HG02970 (cell line): ENCODE data around the gene HNMT.

Experiments
- ATAC-seq: cut with Tn5 transposase; IDR thresholded peaks from one replicate; pipeline ENCODE4 v1.9.1; 2021; ENCODE audit warnings: mild to moderate bottlenecking, moderate library complexity, moderate number of reproducible peaks; ENCODE audit not compliant: unreplicated experiment, low FRiP score

Gene HNMT

DNA sequence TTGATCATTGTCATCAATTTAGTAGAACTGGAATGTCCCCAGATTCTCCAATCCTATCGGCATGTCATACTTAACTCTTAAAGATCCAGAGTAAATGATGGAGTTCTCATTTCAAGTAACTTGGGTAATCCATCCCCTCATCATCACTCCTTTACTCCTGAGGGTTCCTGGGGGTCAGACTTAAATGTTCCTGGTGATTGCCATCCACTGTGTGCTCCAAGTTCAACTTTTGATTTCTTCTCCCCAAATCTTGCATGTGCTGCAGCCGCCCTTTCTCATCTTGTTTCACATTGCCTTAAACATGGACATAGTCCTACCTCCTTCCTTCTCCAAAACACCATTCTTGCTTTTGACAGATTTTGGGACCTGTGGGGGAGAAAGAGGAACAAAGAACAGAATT lies 43.2 kb downstream of the HNMT start:
- ATAC-seq, result no peak

DNA sequence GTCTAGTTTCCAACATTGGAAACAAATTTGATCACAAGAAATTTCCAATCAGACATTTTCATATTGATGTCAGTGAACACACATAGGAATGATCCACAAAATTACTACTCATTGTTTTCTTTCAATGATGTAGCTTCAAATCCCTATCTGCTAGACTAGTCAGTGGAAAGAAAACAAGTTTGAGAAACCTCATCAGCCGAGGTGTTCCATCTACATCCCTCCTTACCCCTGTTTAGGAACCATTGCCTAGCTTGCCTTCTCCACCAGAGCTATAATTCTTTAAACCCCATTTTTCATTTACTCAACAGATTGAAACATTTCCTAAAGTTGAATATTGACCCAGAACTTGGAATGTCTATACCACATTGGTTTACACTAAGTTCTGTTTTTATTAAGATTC lies 45.3 kb downstream of the HNMT start:
- ATAC-seq, result no peak

DNA sequence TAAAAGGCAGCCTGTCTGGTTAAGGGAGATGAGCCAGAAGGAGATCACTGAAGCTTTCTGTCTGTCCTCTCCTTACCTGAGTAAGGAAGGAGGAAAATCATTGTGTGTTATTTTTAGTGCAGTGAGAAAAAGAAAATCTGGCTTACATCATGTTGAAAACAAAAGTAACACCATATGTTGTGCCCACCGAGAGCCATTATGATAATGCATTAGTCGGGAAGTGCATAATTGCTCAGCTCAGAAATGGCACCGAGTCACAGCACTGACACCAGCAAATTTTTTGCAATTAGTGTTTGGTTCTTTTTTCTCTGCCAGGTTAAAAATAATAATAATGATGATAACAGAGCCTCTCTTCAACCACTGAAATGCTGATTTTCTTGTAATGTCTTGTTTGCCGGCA lies 46.6 kb downstream of the HNMT start:
- ATAC-seq, result no peak

DNA sequence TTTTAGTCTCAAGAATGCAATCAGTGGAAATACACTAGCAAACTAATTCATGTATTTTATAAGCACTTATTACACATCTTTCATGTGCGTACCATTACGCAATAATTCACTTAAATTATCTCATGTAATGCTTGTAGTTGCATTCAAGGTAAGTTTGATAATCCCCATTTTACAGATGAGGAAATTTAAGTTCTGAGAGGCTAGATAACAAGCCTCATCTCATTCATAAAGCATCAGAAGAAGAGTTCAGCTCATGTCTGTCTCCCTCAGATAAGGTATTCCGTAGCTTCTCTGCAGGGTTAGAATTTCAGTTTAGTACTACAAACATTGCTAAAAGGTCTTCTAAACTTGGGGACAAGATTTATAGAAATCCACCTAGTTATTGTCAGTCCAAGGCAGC lies 47.8 kb downstream of the HNMT start:
- ATAC-seq, result no peak

DNA sequence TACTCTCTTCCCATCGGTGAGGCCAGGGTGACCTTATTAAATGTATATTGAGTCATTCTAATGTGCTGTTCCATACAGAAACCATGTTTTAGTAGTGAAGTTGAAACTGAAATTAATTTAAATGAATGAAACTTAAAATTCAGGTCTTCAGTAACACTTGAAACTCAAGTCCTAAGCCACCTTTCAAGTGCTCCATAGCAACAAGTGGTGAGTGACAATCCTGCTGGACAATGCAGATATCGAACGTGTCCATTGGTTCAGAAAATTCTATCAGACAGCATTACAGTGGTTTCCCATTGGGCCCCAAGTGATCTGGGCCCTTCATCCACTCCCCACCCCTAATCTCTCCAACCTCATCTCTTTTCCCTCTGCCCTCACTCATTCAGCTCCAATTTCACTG lies 48.7 kb downstream of the HNMT start:
- no peak for ATAC-seq

DNA sequence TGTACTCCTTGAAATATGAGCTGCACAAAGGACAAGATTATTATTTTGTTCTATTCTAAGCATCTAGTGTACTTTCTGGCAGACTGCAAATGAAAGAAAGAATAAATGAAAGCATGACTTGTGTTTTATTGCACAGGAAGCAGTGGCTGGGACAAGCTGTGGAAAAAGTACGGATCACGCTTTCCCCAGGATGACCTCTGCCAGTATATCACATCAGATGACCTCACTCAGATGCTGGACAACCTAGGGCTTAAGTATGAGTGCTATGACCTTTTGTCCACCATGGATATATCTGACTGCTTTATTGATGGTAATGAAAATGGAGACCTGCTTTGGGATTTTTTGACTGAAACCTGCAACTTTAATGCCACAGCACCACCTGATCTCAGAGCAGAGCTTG lies 49.4 kb downstream of the HNMT start:
- ATAC-seq, result no peak

DNA sequence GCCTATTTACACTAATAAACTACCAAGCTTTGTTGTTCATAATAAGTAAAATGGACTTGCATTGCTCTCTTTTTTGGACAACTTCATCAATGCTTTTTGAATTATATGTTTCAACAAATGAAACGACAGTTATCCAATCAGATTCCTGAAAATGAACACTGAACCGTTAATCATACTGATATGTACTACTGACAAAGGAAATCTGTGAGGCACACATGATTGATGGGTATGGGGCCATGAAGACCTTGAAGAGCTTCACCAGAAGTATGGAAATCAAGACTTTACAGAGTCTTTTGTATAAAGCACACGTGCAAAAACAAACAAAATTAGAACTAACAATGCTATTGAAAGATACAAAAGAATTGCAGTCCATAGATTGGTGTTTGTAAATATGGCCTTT lies 51.2 kb downstream of the HNMT start:
- no peak for ATAC-seq

DNA sequence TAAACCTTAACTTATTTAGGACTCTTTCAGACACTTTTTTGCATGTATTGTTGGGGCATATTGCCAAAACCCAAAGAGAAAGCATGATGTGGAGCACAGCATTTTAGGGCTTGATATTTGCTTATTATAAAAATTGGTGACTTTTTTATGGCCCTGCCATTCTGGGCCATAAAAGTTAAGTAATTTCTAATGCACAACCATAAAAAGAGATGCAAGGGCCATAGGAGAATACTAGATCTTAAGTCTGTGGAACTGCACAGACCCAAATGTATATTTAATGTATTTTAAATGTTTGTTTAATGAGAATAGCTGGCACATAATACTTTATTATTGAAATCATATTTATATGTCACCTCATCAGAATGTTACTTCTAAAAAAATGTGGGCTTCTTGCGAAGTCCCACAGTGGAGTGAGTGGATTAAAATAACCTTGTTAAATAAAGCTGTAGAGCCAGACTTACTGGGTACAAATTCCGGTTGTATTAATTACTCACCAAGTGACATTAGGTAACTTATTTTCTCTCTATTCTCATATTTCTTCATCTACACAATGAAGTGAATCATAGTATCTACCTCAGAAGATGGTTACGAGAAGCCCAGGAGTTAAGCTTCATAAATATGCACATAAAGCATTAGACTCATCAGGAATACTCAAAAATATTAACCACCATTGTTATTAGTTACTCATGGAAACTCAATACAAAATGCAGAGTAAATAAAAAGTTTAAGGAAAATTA lies 52.2 kb downstream of the HNMT start:
- no peak for ATAC-seq

DNA sequence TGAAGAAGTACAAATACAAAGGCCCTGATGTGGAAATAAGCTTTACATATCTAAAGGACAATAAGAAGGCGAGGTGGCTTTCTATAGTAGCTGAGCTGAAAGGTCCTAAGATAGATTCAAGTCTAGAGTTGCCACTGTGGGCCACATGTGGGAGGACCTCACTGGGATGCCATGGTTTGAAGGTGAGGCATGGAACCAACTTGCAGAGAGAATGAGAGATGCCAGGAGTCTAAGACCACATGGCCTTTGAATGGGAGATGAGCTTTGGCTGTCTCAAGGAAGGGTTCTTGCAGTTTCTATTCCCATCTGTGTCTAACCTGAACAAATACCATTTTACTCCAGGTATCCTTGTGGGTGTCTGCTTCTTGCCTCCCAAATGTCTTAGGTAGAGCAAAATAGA lies 53.6 kb downstream of the HNMT start:
- no peak for ATAC-seq

DNA sequence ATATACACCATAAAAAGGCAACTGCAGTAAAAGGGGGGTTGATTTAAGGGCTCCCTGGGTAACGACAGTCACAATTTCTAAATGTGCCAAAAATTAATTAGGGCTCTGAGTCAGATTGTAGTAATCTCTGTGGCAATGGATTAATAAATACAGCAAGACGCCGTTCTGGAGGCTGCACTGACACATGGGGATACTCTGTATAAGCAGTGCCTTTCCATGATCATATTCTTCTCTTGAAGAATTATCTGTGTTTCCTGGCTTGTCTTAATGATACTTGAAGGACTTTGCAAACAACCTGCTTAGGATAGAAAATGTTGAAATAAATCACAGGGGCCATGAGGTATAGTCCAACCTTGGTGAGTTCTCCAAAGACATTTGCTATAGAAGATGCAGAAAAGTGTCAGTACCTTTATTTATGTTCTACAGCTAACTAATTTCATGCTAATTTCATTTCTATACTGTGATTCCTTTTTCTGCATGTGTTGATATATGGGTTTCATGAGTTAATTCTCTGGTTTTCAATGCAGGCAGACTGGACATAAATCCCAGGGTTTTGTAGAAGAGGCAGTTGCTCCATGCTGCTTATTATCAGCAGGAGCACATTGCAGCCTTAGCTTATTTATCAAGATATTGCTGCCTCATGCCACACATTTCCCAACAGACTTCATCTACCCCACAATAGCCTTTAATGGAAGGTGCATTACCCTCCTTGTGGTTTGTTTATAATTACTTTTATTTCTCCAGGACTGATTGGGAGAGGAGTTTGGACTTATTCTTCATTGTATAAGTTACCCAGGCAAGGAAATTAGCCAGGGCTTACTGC lies 54.8 kb downstream of the HNMT start:
- ATAC-seq, result no peak

DNA sequence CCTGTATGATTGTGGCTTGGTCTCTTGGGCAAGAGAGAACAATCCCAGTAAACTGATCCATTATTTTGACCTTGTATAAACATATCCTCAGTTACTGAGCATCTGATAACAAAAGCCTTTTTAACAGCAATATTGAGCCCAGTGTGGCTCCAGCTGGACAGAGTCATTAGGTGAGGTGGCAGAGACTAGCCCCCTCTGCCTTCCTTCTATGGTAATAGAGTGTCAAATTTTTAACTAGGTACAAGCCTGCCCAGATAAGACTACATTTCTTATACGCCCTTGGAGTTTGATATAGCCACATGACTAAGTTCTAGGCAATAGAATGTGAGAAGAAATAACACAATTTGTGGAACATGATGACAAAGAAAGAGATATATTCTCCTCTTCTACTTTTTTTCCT lies 56.2 kb downstream of the HNMT start:
- ATAC-seq, result no peak

DNA sequence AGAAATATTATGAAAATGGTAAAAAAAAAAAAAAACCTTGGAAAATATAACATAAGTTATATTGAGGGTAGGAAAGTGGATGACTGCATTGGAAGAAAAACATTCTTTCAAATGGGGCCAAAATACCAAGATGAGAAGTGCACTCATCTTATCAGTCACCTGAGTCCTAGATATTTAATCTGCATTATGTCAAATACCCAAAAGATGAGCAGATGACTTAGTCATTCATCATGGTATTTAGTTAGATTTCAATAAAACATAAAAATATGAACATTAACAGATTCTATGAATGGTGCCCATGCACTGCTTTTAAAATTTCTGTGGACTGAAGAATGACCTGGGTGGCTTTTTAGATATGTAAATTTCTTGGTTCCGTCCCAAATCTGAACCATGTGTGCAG lies 56.9 kb downstream of the HNMT start:
- no peak for ATAC-seq

DNA sequence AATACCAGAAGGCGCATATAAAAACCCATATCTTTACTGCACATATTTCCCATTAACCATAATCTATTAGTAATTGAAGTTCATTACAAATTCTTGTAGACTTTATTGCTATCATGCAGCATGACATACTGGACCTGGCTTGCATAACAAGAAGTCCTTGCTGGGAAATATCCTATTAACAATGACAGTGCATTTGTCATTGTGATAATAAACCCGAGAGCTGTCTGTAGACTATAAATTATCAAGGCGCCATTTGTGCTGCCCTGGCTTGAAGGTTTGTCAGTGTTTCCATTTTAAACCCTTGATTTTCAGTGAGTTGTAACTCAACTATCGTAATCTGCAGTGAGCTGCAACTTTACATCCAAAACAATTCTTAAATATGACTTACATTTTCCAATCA lies 59.0 kb downstream of the HNMT start:
- no peak for ATAC-seq

DNA sequence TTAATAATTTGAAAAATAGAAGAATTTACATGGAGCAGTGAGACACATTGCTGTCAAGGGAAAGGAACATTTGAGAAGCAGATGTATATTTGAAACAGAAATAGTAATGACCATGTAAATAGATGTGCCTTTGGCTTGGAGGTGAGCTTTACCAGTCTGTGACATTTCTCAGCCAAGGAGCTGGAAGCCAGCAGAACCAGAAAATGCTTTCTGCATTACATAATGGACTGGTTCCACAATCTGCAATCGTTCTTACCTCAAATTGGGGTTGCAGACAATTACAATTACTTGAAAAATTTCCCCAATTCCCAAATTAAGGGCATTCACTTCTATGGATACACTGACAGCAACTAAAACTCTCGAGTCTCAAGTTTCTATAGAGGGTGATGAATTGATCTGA lies 59.7 kb downstream of the HNMT start:
- ATAC-seq, result no peak

DNA sequence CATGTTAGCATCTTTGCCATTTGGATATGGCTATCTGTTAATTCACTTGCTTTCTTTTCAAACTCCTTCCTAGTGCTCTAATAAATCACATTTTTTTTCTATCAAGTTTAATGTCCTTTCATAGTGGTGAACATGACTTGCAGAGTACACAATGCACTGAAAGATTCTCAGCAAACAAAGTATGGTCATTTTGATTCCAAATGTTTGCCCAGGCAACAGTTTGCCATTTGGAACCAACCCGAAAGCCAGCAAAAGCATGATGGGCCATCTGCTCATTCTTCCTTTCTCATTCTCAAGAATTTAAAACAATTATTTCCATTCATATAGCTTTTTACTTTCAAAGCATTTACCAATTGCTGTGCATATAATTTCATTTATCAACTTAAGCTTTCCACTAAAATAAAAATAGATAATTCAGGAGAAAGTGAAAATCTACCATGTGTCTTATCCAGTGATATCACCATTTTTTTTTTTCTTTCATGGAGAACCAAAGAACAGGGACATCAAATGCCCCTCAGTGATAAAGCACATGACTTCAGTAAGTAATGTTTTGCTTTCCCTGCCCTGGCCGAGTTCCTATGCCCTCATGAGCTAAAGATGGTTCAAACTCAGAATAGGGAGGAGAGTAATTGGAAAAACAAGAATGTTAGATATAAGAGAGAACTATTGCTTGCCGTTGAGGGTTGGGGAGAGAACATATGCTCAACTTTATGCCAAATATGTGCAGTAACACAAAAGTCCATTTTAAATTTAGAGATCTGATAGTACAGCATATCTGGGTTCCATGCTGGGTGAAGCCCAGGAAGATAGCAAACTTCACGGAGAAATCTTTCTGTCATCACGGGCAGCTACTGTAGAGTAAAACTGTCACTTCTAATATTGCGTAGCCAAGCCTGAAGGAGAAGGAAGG lies 62.1 kb downstream of the HNMT start:
- no peak for ATAC-seq

DNA sequence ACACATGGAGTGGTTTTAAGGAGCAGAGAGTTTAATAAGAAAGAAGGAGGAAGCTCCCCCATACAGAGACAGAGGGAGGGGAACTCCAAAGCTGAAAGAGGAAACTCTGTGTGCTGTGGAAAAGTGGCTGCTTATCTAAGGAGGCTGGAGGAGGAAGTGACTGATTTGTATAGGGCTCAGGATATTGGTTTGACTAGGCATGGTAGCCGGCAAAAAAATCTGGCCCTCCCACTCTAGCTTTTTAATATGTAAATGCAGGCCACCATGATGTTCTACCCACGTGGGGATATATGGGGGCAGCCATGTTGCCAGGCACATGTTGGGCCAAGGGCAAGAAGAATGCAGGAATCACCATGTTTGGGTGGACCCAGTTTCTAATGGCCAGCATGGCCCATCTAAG lies 64.3 kb downstream of the HNMT start:
- no peak for ATAC-seq

DNA sequence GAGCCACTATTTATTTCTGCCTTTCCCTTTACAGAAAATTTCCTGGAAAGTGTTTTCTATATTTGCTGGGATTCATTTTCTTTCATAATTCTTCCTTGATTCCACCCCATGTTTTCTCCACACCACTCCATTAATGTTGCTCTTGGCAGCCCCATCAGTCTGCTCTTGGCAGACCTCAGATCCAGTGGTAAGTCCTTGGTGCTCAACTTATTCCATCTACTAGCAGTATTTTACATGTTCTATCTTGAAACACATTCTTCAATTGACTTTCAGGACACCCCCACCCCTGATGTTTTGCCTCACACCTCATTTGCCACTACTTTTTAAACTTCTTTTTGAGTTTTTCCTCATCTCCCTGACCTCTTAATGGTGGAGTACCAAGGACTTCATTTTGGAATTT lies 65.0 kb downstream of the HNMT start:
- ATAC-seq, result no peak

DNA sequence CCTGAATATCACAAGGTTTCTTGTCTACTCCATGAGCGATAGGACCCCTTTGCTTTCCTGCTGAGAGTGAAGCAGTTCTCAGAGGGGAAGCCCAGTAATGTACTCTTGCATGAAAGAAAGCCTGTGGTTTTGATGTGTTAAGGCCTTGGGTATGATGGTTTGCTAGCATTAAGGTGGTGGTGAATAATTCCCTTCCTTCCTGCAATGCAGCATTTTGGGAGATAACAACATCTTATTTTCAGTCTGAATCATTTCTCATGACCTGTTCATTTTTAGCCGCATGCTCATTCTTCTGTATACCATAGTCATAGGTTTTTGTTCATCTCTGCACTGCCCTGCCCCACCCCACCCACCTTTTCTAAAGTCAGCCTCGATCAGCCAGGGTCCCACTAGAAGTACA lies 66.2 kb downstream of the HNMT start:
- no peak for ATAC-seq

DNA sequence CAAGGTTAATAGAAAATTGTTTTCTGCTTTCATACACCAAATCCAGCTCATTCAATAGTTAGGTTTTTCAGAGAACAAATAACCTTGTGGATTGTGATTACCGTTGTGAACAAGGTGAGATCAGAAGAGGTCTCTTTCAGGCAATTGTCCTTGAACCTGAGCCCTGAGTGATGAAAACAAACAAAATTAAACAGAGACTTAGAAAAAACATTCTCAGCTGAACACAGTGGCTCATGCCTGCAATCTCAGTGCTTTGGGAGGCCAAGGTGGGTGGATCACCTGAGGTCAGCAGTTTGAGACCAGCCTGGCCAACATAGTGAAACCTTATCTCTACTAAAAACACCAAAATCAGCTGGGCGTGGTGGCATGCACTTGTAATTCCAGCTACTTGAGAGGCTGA lies 68.1 kb downstream of the HNMT start:
- no peak for ATAC-seq

DNA sequence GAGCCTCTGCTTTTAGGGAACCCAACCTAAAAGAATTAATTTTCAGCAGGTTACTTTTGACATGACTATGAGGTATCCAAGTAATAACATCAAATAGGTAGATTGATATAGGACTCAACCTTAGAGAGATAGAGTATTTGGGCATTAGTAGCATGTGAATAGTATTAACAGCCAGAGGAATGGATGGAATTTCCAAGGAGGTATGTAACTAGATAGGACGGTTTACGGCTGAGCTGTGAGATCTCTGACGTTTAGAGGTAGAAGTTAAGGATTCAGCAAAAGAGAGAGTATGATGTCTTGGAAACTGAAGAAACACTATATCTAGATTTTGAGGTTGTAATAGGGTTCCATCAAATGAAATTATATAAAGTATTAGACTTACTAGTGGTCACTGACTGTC lies 70.3 kb downstream of the HNMT start:
- no peak for ATAC-seq

DNA sequence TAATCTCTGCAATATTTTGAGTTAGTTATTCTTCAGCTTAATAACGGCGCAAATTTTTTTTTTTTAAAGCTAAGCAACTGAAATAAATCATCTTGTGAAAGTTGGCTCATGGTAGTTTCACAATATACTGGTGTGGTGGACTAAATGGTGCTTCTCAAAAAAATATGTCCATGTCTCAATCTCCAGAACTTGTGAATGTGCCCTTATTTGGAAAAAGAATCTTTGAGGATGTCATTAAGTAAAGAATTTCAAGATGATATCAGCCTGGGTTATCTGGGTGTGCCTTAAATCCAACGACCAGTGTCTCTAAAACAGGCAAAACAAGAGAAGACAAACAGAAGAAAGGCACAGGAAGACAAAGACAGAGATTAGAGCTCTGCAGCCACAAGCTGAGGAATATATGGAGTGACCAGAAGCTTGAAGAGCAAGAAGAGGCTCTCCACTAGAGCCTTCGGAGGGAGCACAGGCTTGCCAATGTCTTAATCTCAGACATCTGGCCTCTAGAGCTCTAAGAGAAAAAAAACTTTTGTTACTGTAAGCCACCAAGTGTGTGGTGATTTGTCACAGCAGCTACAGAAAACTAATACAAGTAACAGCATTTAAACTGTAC lies 71.4 kb downstream of the HNMT start:
- ATAC-seq, result no peak
